ENCODE measurements around the gene GABRB1.

DNA sequence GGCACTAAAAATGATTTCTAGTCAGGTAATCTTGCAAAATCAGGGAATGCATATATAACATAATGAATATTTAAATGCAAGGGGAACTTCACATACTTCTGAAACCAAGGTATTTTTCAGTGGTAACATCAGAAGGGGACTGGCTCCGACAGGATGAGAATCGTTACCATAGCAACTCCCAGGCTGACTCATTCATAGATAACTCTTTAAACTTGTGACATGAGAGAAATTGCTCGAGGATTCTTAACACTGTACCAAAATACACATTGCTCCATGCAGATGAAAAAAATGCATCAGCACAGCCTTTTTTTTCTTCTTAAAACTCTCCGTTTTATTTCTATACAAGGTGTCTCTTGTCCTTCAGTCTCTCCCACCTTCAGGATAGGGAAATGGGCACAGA is 114.3 kb downstream of the GABRB1 start:
- TF ChIP-seq, protein P1, sequence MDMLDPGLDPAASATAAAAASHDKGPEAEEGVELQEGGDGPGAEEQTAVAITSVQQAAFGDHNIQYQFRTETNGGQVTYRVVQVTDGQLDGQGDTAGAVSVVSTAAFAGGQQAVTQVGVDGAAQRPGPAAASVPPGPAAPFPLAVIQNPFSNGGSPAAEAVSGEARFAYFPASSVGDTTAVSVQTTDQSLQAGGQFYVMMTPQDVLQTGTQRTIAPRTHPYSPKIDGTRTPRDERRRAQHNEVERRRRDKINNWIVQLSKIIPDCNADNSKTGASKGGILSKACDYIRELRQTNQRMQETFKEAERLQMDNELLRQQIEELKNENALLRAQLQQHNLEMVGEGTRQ (IDR thresholded peaks at IDR 0.05), result no peak
- TF ChIP-seq, protein P2, sequence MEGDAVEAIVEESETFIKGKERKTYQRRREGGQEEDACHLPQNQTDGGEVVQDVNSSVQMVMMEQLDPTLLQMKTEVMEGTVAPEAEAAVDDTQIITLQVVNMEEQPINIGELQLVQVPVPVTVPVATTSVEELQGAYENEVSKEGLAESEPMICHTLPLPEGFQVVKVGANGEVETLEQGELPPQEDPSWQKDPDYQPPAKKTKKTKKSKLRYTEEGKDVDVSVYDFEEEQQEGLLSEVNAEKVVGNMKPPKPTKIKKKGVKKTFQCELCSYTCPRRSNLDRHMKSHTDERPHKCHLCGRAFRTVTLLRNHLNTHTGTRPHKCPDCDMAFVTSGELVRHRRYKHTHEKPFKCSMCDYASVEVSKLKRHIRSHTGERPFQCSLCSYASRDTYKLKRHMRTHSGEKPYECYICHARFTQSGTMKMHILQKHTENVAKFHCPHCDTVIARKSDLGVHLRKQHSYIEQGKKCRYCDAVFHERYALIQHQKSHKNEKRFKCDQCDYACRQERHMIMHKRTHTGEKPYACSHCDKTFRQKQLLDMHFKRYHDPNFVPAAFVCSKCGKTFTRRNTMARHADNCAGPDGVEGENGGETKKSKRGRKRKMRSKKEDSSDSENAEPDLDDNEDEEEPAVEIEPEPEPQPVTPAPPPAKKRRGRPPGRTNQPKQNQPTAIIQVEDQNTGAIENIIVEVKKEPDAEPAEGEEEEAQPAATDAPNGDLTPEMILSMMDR (IDR thresholded peaks at IDR 0.05), result no peak
- TF ChIP-seq, protein P3, sequence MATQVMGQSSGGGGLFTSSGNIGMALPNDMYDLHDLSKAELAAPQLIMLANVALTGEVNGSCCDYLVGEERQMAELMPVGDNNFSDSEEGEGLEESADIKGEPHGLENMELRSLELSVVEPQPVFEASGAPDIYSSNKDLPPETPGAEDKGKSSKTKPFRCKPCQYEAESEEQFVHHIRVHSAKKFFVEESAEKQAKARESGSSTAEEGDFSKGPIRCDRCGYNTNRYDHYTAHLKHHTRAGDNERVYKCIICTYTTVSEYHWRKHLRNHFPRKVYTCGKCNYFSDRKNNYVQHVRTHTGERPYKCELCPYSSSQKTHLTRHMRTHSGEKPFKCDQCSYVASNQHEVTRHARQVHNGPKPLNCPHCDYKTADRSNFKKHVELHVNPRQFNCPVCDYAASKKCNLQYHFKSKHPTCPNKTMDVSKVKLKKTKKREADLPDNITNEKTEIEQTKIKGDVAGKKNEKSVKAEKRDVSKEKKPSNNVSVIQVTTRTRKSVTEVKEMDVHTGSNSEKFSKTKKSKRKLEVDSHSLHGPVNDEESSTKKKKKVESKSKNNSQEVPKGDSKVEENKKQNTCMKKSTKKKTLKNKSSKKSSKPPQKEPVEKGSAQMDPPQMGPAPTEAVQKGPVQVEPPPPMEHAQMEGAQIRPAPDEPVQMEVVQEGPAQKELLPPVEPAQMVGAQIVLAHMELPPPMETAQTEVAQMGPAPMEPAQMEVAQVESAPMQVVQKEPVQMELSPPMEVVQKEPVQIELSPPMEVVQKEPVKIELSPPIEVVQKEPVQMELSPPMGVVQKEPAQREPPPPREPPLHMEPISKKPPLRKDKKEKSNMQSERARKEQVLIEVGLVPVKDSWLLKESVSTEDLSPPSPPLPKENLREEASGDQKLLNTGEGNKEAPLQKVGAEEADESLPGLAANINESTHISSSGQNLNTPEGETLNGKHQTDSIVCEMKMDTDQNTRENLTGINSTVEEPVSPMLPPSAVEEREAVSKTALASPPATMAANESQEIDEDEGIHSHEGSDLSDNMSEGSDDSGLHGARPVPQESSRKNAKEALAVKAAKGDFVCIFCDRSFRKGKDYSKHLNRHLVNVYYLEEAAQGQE (IDR thresholded peaks at IDR 0.05), result no peak
- TF ChIP-seq, protein P4, sequence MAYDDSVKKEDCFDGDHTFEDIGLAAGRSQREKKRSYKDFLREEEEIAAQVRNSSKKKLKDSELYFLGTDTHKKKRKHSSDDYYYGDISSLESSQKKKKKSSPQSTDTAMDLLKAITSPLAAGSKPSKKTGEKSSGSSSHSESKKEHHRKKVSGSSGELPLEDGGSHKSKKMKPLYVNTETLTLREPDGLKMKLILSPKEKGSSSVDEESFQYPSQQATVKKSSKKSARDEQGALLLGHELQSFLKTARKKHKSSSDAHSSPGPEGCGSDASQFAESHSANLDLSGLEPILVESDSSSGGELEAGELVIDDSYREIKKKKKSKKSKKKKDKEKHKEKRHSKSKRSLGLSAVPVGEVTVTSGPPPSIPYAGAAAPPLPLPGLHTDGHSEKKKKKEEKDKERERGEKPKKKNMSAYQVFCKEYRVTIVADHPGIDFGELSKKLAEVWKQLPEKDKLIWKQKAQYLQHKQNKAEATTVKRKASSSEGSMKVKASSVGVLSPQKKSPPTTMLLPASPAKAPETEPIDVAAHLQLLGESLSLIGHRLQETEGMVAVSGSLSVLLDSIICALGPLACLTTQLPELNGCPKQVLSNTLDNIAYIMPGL (CRISPR knock-in tag; IDR thresholded peaks at IDR 0.05; ENCODE audit: borderline replicate concordance), result no peak
